HepG2 (cell line): Measurements from ENCODE around the gene CDK3. TPM values are rescaled to one million over a fixed set of nuclear protein-coding genes. Genes with fewer than 3 reads are reported as not detected.
A peak's percentile ranks its signal among the peaks of the same experiment; 100 is the strongest.

Experiments used
- EEA1 ChIP-seq: sonication (generic); formaldehyde crosslinking; IDR thresholded peaks from 2 replicates; pipeline ENCODE4 v1.5.1; 2020; ENCODE audit warnings: mild to moderate bottlenecking, missing genetic modification reagents, borderline replicate concordance
- HMG20B ChIP-seq: conservative IDR thresholded peaks from 2 replicates; pipeline ENCODE4 v1.6.1; 2016; ENCODE audit warnings: missing genetic modification reagents, missing compliant biosample characterization
- MBD4 ChIP-seq: IDR thresholded peaks from 2 replicates; pipeline ENCODE4 v1.6.1; 2012; ENCODE audit warnings: low read length, inconsistent platforms, borderline replicate concordance
- MED1 ChIP-seq: sonication (generic); formaldehyde crosslinking; IDR thresholded peaks from 2 replicates; pipeline ENCODE4 v1.4.0; 2020; ENCODE audit warnings: missing genetic modification reagents
- PITX1 ChIP-seq: sonication (generic); formaldehyde crosslinking; IDR thresholded peaks from 2 replicates; pipeline ENCODE4 v1.5.1; 2020; ENCODE audit warnings: mild to moderate bottlenecking, missing genetic modification reagents
- PRDM10 ChIP-seq: sonication (generic); formaldehyde crosslinking; IDR thresholded peaks from 2 replicates; pipeline ENCODE4 v1.4.0; 2020; ENCODE audit warnings: low read depth, missing genetic modification reagents
- RBFOX2 ChIP-seq: fragments of 200-400 bp; formaldehyde crosslinking; IDR thresholded peaks from 2 replicates; pipeline ENCODE4 v1.6.1; 2017; ENCODE audit warnings: low read depth, mild to moderate bottlenecking, low read length
- RXRB ChIP-seq: IDR thresholded peaks from 2 replicates; pipeline ENCODE4 v1.6.1; 2016; ENCODE audit warnings: borderline replicate concordance, missing genetic modification reagents, missing compliant biosample characterization
- SIN3A ChIP-seq: IDR thresholded peaks from 2 replicates; pipeline ENCODE4 v1.6.1; 2011; ENCODE audit warnings: low read depth, mild to moderate bottlenecking, control low read depth, low read length, borderline replicate concordance
- SYNCRIP ChIP-seq: fragments of 200-400 bp; formaldehyde crosslinking; IDR thresholded peaks from 2 replicates; pipeline ENCODE4 v1.6.1; 2018; ENCODE audit warnings: mild to moderate bottlenecking, low read depth, low read length; ENCODE audit not compliant: insufficient read depth
- TCF7 ChIP-seq: sonication (generic); IDR thresholded peaks from 2 replicates; pipeline ENCODE4 v1.6.1; 2016; ENCODE audit warnings: antibody characterized with exemption, low read depth
- TMF1 ChIP-seq: sonication (generic); formaldehyde crosslinking; IDR thresholded peaks from 2 replicates; pipeline ENCODE4 v1.8.1; 2022; ENCODE audit warnings: low read depth, missing genetic modification reagents
- ZC3H13 ChIP-seq: sonication (generic); formaldehyde crosslinking; IDR thresholded peaks from 2 replicates; pipeline ENCODE4 v1.8.1; 2023; ENCODE audit warnings: mild to moderate bottlenecking, missing genetic modification reagents, moderate library complexity
- ZIK1 ChIP-seq: sonication (generic); formaldehyde crosslinking; IDR thresholded peaks from 2 replicates; pipeline ENCODE4 v1.5.0; 2020; ENCODE audit warnings: mild to moderate bottlenecking, low read depth, missing genetic modification reagents, borderline replicate concordance
- ZNF3 ChIP-seq: IDR thresholded peaks from 2 replicates; pipeline ENCODE4 v1.7.0; 2017; ENCODE audit warnings: inconsistent platforms
- ZNF598 ChIP-seq: sonication (generic); formaldehyde crosslinking; IDR thresholded peaks from 2 replicates; pipeline ENCODE4 v1.5.1; 2020; ENCODE audit warnings: mild to moderate bottlenecking, missing genetic modification reagents, borderline replicate concordance
- ZNF639 ChIP-seq: conservative IDR thresholded peaks from 2 replicates; pipeline ENCODE4 v1.6.1; 2018; ENCODE audit warnings: missing genetic modification reagents
- ZNF788 ChIP-seq: sonication (generic); formaldehyde crosslinking; IDR thresholded peaks from 2 replicates; pipeline ENCODE4 v1.5.0; 2020; ENCODE audit warnings: mild to moderate bottlenecking, missing genetic modification reagents, borderline replicate concordance
- polyA plus RNA-seq, 8 experiments: library from polyadenylated mRNA; depleted of rRNA in 3 of 8; stranded (reverse) in 7 of 8; unstranded in 1 of 8; fragments of >200 nt; fragmentation: Illumina TruSeq in 4 of 8; extraction: Trizol in 4 of 8; gene quantifications; 2 replicates each; pipeline versions ENCODE4 v1.2.1 to v1.2.3, GENCODE V29; 2011 to 2016; ENCODE audit warnings: low read depth in 4 of 8, missing spikeins in 1 of 8, mixed read lengths in 1 of 8; ENCODE audit not compliant: insufficient read depth in 1 of 8
- total RNA-seq, 5 experiments: library from RNA; depleted of rRNA; stranded (reverse); fragments of >200 nt; fragmentation: Illumina TruSeq; extraction: Trizol; gene quantifications; 2 replicates each; pipeline ENCODE4 v1.2.3, GENCODE V29; 2016; ENCODE audit warnings: low read depth in 1 of 5
- TF ChIP-seq, protein P1 (sequence below): sonication (generic); formaldehyde crosslinking; IDR thresholded peaks from 2 replicates; pipeline ENCODE4 v1.5.0; 2020; ENCODE audit warnings: mild to moderate bottlenecking, missing genetic modification reagents
- TF ChIP-seq, protein P2 (sequence below): sonication (generic); formaldehyde crosslinking; IDR thresholded peaks from 2 replicates; pipeline ENCODE4 v1.8.0; 2022; ENCODE audit warnings: mild to moderate bottlenecking, missing genetic modification reagents, moderate library complexity

CDK3 gene
- total and polyA plus RNA-seq, 2 of the 13 experiments (the other 11 are each of a cell fraction or from before 2014, with no cell fraction given): 5.8 to 11.4 TPM

DNA sequence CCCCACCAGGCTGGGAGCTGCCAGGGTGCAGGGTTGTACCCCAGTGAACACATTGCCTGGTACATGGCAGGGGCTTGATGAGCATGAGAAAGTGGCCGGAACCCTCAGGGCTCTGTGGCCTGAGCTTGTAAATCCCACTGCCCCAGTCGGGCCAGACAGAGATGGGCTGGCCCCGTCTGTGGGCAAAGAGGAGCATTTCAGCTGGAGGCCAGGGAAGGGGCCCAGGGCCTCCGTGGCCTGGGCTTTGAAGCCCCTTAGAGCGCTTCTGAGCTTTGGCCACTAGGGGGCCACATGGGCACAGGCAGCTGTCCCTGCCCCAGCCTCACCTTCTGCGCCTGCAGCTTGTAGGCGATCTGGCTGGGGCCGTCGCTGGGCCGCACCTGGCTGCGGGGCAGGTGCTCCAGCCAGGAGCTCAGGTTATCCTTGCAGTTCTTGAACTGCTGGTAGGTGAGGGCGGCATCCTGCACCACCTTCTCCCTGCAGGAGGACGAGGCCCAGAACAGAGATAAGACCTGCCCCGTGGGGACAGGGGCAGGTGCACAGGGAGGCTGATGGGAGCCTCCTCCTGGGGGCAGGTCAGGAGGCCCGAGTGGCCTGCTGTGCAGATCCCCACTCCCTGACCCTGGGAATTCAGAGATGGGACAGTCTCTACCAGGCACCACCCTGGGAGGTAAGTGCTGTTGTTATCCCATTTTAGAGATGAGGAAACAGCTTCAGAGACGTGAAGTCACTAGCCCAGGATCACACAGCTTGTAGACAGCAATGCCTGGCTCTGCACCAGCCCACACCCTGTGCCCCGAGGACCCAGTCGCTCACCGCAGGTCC lies 13.7 kb downstream of the CDK3 start (continued):
- TF ChIP-seq SYNCRIP (no peak), TMF1 (CRISPR knock-in tag) (no peak), HMG20B (0 out of 2 replicates have a peak, but pooled peaks have one; percentile 16), ZNF598 (CRISPR knock-in tag) (no peak), MBD4 (no peak), PITX1 (no peak), SIN3A (no peak), ZNF788 (CRISPR knock-in tag) (peak; percentile 73; the same call in 1 of the 2 replicates), ZNF3 (CRISPR knock-in tag) (no peak), RBFOX2 (no peak), ZNF639 (CRISPR knock-in tag) (no peak), PRDM10 (CRISPR knock-in tag) (no peak), ZC3H13 (peak; percentile 58; the same call in 1 of the 2 replicates), RXRB (CRISPR knock-in tag) (peak; percentile 36; the same call in 1 of the 2 replicates), ZIK1 (CRISPR knock-in tag) (no peak), EEA1 (CRISPR knock-in tag) (no peak), MED1 (CRISPR knock-in tag) (no peak), TCF7 (no peak)
- TF ChIP-seq, protein P1, sequence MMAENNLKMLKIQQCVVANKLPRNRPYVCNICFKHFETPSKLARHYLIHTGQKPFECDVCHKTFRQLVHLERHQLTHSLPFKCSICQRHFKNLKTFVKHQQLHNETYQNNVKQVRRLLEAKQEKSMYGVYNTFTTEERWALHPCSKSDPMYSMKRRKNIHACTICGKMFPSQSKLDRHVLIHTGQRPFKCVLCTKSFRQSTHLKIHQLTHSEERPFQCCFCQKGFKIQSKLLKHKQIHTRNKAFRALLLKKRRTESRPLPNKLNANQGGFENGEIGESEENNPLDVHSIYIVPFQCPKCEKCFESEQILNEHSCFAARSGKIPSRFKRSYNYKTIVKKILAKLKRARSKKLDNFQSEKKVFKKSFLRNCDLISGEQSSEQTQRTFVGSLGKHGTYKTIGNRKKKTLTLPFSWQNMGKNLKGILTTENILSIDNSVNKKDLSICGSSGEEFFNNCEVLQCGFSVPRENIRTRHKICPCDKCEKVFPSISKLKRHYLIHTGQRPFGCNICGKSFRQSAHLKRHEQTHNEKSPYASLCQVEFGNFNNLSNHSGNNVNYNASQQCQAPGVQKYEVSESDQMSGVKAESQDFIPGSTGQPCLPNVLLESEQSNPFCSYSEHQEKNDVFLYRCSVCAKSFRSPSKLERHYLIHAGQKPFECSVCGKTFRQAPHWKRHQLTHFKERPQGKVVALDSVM (CRISPR knock-in tag): peak; percentile 50; the same call in 1 of the 2 replicates
- TF ChIP-seq, protein P2, sequence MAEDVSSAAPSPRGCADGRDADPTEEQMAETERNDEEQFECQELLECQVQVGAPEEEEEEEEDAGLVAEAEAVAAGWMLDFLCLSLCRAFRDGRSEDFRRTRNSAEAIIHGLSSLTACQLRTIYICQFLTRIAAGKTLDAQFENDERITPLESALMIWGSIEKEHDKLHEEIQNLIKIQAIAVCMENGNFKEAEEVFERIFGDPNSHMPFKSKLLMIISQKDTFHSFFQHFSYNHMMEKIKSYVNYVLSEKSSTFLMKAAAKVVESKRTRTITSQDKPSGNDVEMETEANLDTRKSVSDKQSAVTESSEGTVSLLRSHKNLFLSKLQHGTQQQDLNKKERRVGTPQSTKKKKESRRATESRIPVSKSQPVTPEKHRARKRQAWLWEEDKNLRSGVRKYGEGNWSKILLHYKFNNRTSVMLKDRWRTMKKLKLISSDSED: no peak
